Endothelial cell of umbilical vein (primary cell): ENCODE measurements around the gene YBX1. TPM values are rescaled to one million over a fixed set of nuclear protein-coding genes. Genes with fewer than 3 reads are reported as not detected.

Experiments used
- BruUV-seq: library from RNA; stranded (reverse); fragments of 400-500 nt; replicated peaks from 2 replicates; lab custom pipeline; 2021; lab: Mats Ljungman, UMichigan
- CTCF ChIA-PET: fragments of 300-600, 350-600 bp; sonication (Branson Sonifier 250); formaldehyde crosslinking; loops from one replicate; lab custom pipeline; 2021; ENCODE audit warnings: antibody characterized with exemption, inconsistent platforms; lab: Charles Lee
- POLR2A ChIA-PET: fragments of 300-600, 350-600 bp; sonication (Branson Sonifier 250); formaldehyde crosslinking; loops from one replicate; lab custom pipeline; 2021; ENCODE audit warnings: antibody characterized with exemption, inconsistent platforms; lab: Charles Lee
- DNase-seq: peaks from one replicate; pipeline ENCODE4 v3.0.0-alpha.2; 2011; ENCODE audit warnings: low read depth, low spot score
- FAIRE-seq: peaks from 2 replicates; lab custom pipeline; 2011; peaks lifted over from hg19 to GRCh38; lab: Jason Lieb, UNC
- H2AFZ ChIP-seq: 2 replicates; pipeline ENCODE4 v1.6.0; 2012; ENCODE audit warnings: low read depth, low read length, control low read depth, inconsistent platforms
- H3K27ac ChIP-seq: 2 replicates; pipeline ENCODE4 v1.5.1; 2011; ENCODE audit warnings: low read depth, mild to moderate bottlenecking, control low read depth, low read length, moderate library complexity; ENCODE audit not compliant: insufficient read depth
- H3K27me3 ChIP-seq, 2 experiments: 2 replicates each; pipeline versions ENCODE4 v1.6.0 to v1.6.1; 2011; ENCODE audit warnings: low read length in 2 of 2, mixed read lengths in 1 of 2; ENCODE audit not compliant: control insufficient read depth in 2 of 2, insufficient read depth in 2 of 2
- H3K36me3 ChIP-seq, 2 experiments: 2 replicates in 1 of 2; 3 replicates in 1 of 2; pipeline ENCODE4 v1.5.1; 2011; ENCODE audit warnings: low read length in 2 of 2, mild to moderate bottlenecking in 1 of 2, moderate library complexity in 1 of 2; ENCODE audit not compliant: control insufficient read depth in 2 of 2, insufficient read depth in 2 of 2; ENCODE audit errors: extremely low read depth in 1 of 2
- H3K4me1 ChIP-seq: 3 replicates; pipeline ENCODE4 v1.5.1; 2011; ENCODE audit warnings: mild to moderate bottlenecking, low read length; ENCODE audit not compliant: control insufficient read depth, insufficient read depth; ENCODE audit errors: extremely low read depth
- H3K4me2 ChIP-seq: 2 replicates; pipeline ENCODE4 v1.6.1; 2011; ENCODE audit warnings: low read length, control low read depth, mixed read lengths; ENCODE audit not compliant: insufficient read depth
- H3K4me3 ChIP-seq, 3 experiments: fragments of 200-600 bp in 1 of 3; sonication (generic), shearing (Covaris generic) in 1 of 3; replicated peaks in 1 of 3; 2 replicates each; pipeline ENCODE4 v1.5.1; 2011 to 2016; ENCODE audit warnings: control low read depth in 3 of 3, low read length in 3 of 3, mild to moderate bottlenecking in 2 of 3, inconsistent platforms in 1 of 3, low read depth in 1 of 3, moderate library complexity in 1 of 3; ENCODE audit not compliant: insufficient read depth in 1 of 3
- H3K79me2 ChIP-seq: 2 replicates; pipeline ENCODE4 v1.6.0; 2012; ENCODE audit warnings: low read length, inconsistent platforms; ENCODE audit not compliant: control insufficient read depth, insufficient read depth
- H3K9ac ChIP-seq: replicated peaks from 2 replicates; pipeline ENCODE3; 2011; ENCODE audit warnings: low read length, control low read depth; ENCODE audit not compliant: insufficient read depth; ENCODE audit errors: extremely low read depth
- H3K9me1 ChIP-seq: replicated peaks from 3 replicates; pipeline ENCODE4 v1.6.0; 2011; ENCODE audit warnings: mild to moderate bottlenecking, low read length; ENCODE audit not compliant: control insufficient read depth, insufficient read depth; ENCODE audit errors: extremely low read depth
- H3K9me3 ChIP-seq: replicated peaks from 2 replicates; pipeline ENCODE4 v1.5.1; 2012; ENCODE audit warnings: low read length, inconsistent platforms; ENCODE audit not compliant: control insufficient read depth, insufficient read depth
- H4K20me1 ChIP-seq: replicated peaks from 2 replicates; pipeline ENCODE3; 2011; ENCODE audit warnings: mild to moderate bottlenecking, low read length; ENCODE audit not compliant: control insufficient read depth, insufficient read depth; ENCODE audit errors: extremely low read depth
- EZH2 ChIP-seq: IDR thresholded peaks from 2 replicates; pipeline ENCODE4 v1.6.1; 2012; ENCODE audit warnings: borderline replicate concordance, low read depth, mild to moderate bottlenecking, moderate library complexity, low read length, inconsistent platforms; ENCODE audit not compliant: severe bottlenecking
- GATA2 ChIP-seq: IDR thresholded peaks from 2 replicates; pipeline ENCODE4 v1.7.0; 2011; ENCODE audit warnings: low read depth, mild to moderate bottlenecking, moderate library complexity, mixed read lengths, low read length; ENCODE audit not compliant: insufficient read length, insufficient read depth
- JUN ChIP-seq: IDR thresholded peaks from 2 replicates; pipeline ENCODE4 v1.6.1; 2011; ENCODE audit warnings: borderline replicate concordance, low read depth; ENCODE audit not compliant: insufficient read length, insufficient read depth
- POLR2A ChIP-seq: IDR thresholded peaks from 2 replicates; pipeline ENCODE4 v1.6.1; 2012; ENCODE audit warnings: low read depth, mild to moderate bottlenecking, control low read depth, low read length
- POLR2AphosphoS5 ChIP-seq: IDR thresholded peaks from 2 replicates; pipeline ENCODE4 v1.6.1; 2012; ENCODE audit warnings: low read depth, mild to moderate bottlenecking, control low read depth, low read length, moderate library complexity; ENCODE audit not compliant: insufficient read depth
- dilution Hi-C: fragments of 300-500 bp; cut with MboI; formaldehyde crosslinking; loops from one replicate; pipeline ENCODE4 v1.15.0; 2019; ENCODE audit warnings: low sequenced_read_pairs; ENCODE audit not compliant: extremely low pct_ligation_motif_present
- intact Hi-C: fragments of 100-400 bp; cut with micrococcal nuclease; formaldehyde crosslinking; loops from one replicate; pipeline ENCODE4 v1.10.0; 2022
- polyA plus RNA-seq, 4 experiments: library from polyadenylated mRNA; depleted of rRNA in 3 of 4; stranded (reverse) in 3 of 4; unstranded in 1 of 4; fragments of >200 nt; gene quantifications; 2 replicates each; pipeline versions ENCODE4 v1.2.1 to v1.2.3, GENCODE V29; 2011 to 2012; ENCODE audit warnings: missing spikeins in 1 of 4
- total RNA-seq: library from RNA; stranded (reverse); gene quantifications from 2 replicates; pipeline ENCODE4 v1.2.3, GENCODE V29; 2021
- TF ChIP-seq, protein P1 (sequence below): IDR thresholded peaks from 2 replicates; pipeline ENCODE4 v1.6.1; 2011; ENCODE audit not compliant: insufficient read depth, insufficient read length
- TF ChIP-seq, protein P2 (sequence below), 2 donors: IDR thresholded peaks; 1 replicate in 1 of 2; 2 replicates in 1 of 2; pipeline ENCODE4 v1.5.1; 2011; ENCODE audit warnings: low read length in 2 of 2, mild to moderate bottlenecking in 2 of 2, moderate library complexity in 2 of 2, control low read depth in 1 of 2, inconsistent platforms in 1 of 2, low read depth in 1 of 2; ENCODE audit not compliant: insufficient read depth in 1 of 2; ENCODE audit errors: extremely low read depth in 1 of 2

Gene YBX1
- total and polyA plus RNA-seq, 2 donors (not counting 3 experiments of a cell fraction or from before 2014, with no cell fraction given), result 430 to 783 TPM

DNA sequence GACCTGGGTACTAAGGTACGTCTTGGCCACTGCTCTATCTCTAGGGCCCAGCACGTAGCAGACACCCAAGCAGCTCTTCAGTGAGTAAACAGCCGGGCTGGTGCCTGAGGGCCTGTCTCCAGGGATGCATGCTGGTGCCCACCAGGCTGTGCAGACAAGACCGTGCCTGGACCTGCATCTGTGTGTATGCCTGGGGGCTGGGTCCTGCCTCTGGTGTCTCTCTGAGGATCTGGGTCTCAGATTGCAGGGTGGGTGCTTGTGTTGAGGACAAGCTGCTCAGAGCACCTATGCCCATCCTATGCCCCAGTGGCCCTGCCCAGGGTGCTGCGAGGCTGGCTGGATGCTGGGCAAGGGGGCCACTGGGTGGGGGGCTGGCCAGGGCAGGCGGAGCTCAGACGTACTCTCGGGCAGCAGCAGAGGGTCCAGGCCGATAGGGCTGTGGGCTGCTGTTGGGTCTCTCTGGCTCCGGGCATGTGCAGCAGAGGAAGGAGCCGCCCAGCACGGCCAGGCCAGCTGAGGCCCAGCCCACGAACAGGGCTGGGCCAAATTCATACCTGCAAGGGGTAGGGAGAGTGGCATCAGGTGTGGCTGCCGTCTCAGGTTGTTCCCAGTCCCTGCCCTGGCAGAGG is 53.4 kb downstream of the YBX1 start:
- dilution Hi-C loops (no loop called here), intact Hi-C loops (no loop called here)
- no peak for FAIRE-seq
- Histone ChIP-seq H3K4me1 (no peaks in the 10 kb centered on the region), H3K9ac (no peak overlapping the region), H2AFZ (no peak overlapping the region), H3K9me1 (no peaks in the 10 kb centered on the region), H3K27ac (no peak overlapping the region), H3K9me3 (no peaks in the 10 kb centered on the region), H3K79me2 (no peaks in the 10 kb centered on the region), H4K20me1 (no peaks in the 10 kb centered on the region), H3K36me3 (no peaks in the 10 kb centered on the region), H3K4me3 (no peak overlapping the region), H3K27me3 (no peaks in the 10 kb centered on the region), H3K4me2 (no peak overlapping the region)
- ChIA-PET CTCF (interaction anchor here (0.6 to 1.8 kb wide), 5 partner anchors 9 to 157 kb away, joined by 3 to 7 read pairs (median 5); no protein-coding TSS in a partner anchor), POLR2A (no interaction called here)
- no peak for DNase-seq
- no TSS peak for BruUV-seq
- no peak for TF ChIP-seq POLR2A
- TF ChIP-seq JUN, result no peak
- TF ChIP-seq GATA2, result no peak
- no peak for TF ChIP-seq EZH2
- TF ChIP-seq, protein P1, sequence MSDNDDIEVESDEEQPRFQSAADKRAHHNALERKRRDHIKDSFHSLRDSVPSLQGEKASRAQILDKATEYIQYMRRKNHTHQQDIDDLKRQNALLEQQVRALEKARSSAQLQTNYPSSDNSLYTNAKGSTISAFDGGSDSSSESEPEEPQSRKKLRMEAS, result no peak
- no peak for TF ChIP-seq POLR2AphosphoS5

DNA sequence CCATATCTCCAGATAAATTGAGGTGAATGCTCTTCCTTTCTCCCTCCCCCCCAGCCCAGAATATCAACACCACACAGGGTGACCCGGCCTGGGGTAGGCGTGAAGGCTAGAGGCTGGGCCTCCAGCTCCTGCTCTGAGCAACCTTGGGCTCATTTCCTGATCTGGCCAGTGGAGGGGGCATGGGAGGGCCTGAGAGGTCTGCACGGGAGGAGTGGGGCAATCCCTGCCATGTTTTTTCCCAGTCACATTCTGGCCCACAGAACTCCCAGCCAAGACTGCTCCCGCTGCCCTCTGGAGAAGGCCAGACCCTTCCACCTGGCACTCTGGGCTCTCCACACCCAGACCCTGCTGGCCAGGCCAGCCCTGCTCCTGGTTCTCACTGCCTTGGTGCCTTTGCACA is 53.9 kb downstream of the YBX1 start:
- Histone ChIP-seq H2AFZ (no peak overlapping the region), H3K4me2 (no peak overlapping the region), H3K27ac (no peak overlapping the region), H3K4me1 (no peaks in the 10 kb centered on the region), H3K9me1 (no peaks in the 10 kb centered on the region), H3K36me3 (no peaks in the 10 kb centered on the region), H3K9me3 (no peaks in the 10 kb centered on the region), H3K9ac (no peak overlapping the region), H3K4me3 (no peak overlapping the region), H3K27me3 (no peaks in the 10 kb centered on the region), H4K20me1 (no peaks in the 10 kb centered on the region), H3K79me2 (no peaks in the 10 kb centered on the region)
- FAIRE-seq (no peak), DNase-seq (no peak)
- no TSS peak for BruUV-seq
- intact Hi-C loops (no loop called here), dilution Hi-C loops (no loop called here)
- ChIA-PET CTCF (interaction anchor here (0.9 to 1.8 kb wide), 4 partner anchors 9 to 158 kb away, joined by 3 to 7 read pairs (median 4); no protein-coding TSS in a partner anchor), POLR2A (no interaction called here)
- TF ChIP-seq POLR2AphosphoS5 (no peak), POLR2A (no peak), JUN (no peak), GATA2 (no peak), EZH2 (no peak)
- TF ChIP-seq, protein P1, result no peak
- TF ChIP-seq, protein P2, sequence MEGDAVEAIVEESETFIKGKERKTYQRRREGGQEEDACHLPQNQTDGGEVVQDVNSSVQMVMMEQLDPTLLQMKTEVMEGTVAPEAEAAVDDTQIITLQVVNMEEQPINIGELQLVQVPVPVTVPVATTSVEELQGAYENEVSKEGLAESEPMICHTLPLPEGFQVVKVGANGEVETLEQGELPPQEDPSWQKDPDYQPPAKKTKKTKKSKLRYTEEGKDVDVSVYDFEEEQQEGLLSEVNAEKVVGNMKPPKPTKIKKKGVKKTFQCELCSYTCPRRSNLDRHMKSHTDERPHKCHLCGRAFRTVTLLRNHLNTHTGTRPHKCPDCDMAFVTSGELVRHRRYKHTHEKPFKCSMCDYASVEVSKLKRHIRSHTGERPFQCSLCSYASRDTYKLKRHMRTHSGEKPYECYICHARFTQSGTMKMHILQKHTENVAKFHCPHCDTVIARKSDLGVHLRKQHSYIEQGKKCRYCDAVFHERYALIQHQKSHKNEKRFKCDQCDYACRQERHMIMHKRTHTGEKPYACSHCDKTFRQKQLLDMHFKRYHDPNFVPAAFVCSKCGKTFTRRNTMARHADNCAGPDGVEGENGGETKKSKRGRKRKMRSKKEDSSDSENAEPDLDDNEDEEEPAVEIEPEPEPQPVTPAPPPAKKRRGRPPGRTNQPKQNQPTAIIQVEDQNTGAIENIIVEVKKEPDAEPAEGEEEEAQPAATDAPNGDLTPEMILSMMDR (IDR thresholded peaks at IDR 0.05; ENCODE audit: extremely low read depth in 1 of 2, insufficient read depth in 1 of 2, low read depth in 1 of 2, low read length in 2 of 2), result peak; percentile 8 to 34
